Measurements from ENCODE around the gene SYNE3.

DNA sequence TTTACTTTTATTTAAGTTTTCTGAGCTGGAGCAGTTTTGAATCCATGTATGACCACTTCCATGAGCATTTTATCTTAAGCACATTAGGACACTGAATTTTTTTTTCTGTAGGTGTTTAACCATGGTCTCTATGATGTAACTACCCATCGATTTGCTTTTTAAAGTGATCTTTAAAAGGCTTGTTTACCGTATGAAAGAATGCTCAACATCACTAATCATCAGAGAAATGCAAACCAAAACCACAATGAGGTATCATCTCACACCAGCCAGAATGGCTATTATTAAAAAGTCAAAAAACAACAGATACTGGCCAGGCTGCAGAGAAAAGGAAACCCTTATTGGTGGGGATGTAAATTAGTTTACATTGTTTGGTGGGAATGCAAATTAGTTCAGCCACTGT, 41.4 kb upstream of the SYNE3 start:
- TF ChIP-seq, protein P1, sequence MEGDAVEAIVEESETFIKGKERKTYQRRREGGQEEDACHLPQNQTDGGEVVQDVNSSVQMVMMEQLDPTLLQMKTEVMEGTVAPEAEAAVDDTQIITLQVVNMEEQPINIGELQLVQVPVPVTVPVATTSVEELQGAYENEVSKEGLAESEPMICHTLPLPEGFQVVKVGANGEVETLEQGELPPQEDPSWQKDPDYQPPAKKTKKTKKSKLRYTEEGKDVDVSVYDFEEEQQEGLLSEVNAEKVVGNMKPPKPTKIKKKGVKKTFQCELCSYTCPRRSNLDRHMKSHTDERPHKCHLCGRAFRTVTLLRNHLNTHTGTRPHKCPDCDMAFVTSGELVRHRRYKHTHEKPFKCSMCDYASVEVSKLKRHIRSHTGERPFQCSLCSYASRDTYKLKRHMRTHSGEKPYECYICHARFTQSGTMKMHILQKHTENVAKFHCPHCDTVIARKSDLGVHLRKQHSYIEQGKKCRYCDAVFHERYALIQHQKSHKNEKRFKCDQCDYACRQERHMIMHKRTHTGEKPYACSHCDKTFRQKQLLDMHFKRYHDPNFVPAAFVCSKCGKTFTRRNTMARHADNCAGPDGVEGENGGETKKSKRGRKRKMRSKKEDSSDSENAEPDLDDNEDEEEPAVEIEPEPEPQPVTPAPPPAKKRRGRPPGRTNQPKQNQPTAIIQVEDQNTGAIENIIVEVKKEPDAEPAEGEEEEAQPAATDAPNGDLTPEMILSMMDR (conservative IDR thresholded peaks at IDR 0.05) = no peak
- TF ChIP-seq ZFX (IDR thresholded peaks at IDR 0.05) = no peak
